Activated naive CD4-positive, alpha-beta T cell treated with anti-CD3 and anti-CD28 coated beads, Interleukin-2, amount 10 ng/mL, durations not matched to agents 7 days and 5 days (primary cell): Measurements from ENCODE around the gene LRRK1.
"Not testable (repeated sequence)": the region's sequence is repeated elsewhere in the genome, so short reads cannot be mapped to it uniquely, and the experiment has no call there.

ENCODE experiments used
- CTCF ChIA-PET: fragments of 350-600 bp; sonication (Branson Sonifier 250); formaldehyde crosslinking; loops from one replicate; lab custom pipeline; 2021; ENCODE audit warnings: antibody characterized with exemption; lab: Charles Lee
- DNase-seq: peaks from one replicate; pipeline ENCODE4 v3.0.0-alpha.2; 2020
- H3K27ac Mint-ChIP-seq: one replicate; pipeline ENCODE4 v1.8.0; 2021; ENCODE audit warnings: mild to moderate bottlenecking, moderate library complexity, mixed read lengths
- H3K27me3 Mint-ChIP-seq: one replicate; pipeline ENCODE4 v1.8.0; 2021; ENCODE audit warnings: mild to moderate bottlenecking, mixed read lengths
- H3K36me3 Mint-ChIP-seq: one replicate; pipeline ENCODE4 v1.8.0; 2021; ENCODE audit warnings: mixed read lengths
- H3K4me1 Mint-ChIP-seq: one replicate; pipeline ENCODE4 v1.8.0; 2021; ENCODE audit warnings: mixed read lengths
- H3K4me3 Mint-ChIP-seq: one replicate; pipeline ENCODE4 v1.8.0; 2021; ENCODE audit warnings: mild to moderate bottlenecking, moderate library complexity, mixed read lengths
- H3K9me3 Mint-ChIP-seq: one replicate; pipeline ENCODE4 v1.8.0; 2021; ENCODE audit warnings: mixed read lengths

The LRRK1 gene

DNA sequence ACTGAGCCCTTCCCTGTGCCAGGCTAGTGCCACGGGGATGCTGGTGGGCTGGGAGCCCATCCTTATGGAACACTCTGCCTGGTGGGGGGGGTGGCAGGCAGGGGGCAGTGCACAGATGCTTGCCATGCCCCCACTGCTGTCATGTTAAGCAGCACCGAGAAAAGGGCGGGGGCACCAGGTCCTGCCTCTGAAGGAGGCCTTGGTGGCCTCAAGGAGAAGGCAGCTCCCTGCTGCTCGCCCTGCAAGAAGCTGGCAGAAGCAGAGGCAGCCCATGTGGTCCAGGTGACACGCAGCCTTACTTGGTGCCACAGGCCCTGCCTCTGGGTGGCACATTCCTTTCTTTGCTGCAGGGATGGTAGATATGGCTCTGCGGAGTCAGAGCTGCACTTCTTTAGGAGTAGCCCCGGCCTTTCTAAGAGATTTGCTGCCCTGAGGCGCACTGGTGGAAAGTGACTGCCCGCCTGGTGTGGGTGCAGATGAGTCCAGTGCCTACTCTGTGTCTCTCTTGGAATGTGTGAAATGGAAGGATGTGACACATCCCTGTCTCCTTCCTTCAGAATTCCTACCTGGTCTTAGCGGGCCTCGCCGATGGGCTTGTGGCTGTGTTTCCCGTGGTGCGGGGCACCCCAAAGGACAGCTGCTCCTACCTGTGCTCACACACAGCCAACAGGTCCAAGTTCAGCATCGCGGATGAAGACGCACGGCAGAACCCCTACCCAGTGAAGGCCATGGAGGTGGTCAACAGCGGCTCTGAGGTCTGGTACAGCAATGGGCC, 145.8 kb downstream of the LRRK1 start:
- DNase-seq: peak; percentile 20
- CTCF ChIA-PET: interaction anchor here (0.6 to 2.5 kb wide), 3 partner anchors 57 to 576 kb away, joined by 3 to 9 read pairs (median 5); no protein-coding TSS in a partner anchor
- Mint-ChIP-seq H3K36me3 (no peaks in the 10 kb centered on the region), H3K4me3 (no peak overlapping the region), H3K4me1 (no peaks in the 10 kb centered on the region), H3K27me3 (no peaks in the 10 kb centered on the region), H3K9me3 (no peaks in the 10 kb centered on the region), H3K27ac (no peak overlapping the region)

DNA sequence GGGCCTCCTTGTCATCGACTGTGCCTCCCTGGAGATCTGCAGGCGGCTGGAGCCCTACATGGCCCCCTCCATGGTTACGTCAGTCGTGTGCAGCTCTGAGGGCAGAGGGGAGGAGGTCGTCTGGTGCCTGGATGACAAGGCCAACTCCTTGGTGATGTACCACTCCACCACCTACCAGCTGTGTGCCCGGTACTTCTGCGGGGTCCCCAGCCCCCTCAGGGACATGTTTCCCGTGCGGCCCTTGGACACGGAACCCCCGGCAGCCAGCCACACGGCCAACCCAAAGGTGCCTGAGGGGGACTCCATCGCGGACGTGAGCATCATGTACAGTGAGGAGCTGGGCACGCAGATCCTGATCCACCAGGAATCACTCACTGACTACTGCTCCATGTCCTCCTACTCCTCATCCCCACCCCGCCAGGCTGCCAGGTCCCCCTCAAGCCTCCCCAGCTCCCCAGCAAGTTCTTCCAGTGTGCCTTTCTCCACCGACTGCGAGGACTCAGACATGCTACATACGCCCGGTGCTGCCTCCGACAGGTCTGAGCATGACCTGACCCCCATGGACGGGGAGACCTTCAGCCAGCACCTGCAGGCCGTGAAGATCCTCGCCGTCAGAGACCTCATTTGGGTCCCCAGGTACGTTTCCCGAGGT, 146.5 kb downstream of the LRRK1 start:
- no peak overlapping the region for H3K27ac Mint-ChIP-seq
- no peaks in the 10 kb centered on the region for H3K27me3 Mint-ChIP-seq
- H3K36me3 Mint-ChIP-seq: no peaks in the 10 kb centered on the region
- H3K4me3 Mint-ChIP-seq: no peak overlapping the region
- DNase-seq: no peak
- peaks cover 5% of the 10 kb centered on the region for H3K4me1 Mint-ChIP-seq
- no peaks in the 10 kb centered on the region for H3K9me3 Mint-ChIP-seq
- CTCF ChIA-PET: no interaction called here

DNA sequence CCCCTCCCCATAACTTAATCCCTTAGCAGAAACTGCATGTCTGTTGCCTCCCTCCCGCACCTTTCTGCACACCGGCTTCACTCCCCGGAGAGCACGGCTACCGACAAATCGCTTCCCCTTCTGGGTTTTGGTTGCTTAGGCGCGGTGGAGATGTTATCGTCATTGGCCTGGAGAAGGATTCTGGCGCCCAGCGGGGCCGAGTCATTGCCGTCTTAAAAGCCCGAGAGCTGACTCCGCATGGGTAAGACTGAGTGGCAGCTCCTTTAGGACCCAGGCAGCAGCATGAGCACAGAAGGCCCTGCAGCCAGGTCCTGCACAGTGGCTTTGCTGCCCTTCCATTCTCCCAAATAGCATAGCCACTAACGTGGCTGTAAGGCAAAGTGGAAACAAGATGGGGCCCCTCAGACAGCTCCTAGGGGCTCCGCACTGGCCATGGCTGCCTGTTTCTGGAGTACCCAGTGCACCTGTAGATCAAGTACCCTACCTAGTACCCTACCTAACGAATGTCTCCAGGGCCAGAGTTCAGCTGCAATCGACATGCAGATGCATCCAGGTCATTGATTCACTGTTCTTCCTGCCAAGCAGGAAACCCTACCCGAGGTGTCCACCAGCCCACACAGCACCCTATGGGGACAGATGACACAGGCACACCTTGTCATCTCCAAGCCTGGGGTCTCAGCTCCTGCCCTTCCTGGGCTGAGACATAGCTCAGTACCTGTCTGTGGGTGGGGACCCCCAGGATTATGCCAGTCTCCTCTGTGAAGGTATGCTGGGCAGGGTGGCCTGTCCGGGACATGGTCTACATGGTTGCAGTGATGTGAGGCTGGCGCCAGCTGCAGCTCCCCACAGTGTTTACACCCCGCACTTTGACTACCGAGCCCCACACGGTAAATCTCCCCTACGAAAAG, 147.6 kb downstream of the LRRK1 start:
- no peak for DNase-seq
- H3K27ac Mint-ChIP-seq: no peak overlapping the region
- no peaks in the 10 kb centered on the region for H3K27me3 Mint-ChIP-seq
- no peak overlapping the region for H3K4me3 Mint-ChIP-seq
- CTCF ChIA-PET: interaction anchor here (0.8 to 1.1 kb wide), 3 partner anchors 22 to 191 kb away, joined by 3 to 4 read pairs (median 3); no protein-coding TSS in a partner anchor
- no peaks in the 10 kb centered on the region for H3K36me3 Mint-ChIP-seq
- H3K4me1 Mint-ChIP-seq: peaks cover 10% of the 10 kb centered on the region
- no peaks in the 10 kb centered on the region for H3K9me3 Mint-ChIP-seq

DNA sequence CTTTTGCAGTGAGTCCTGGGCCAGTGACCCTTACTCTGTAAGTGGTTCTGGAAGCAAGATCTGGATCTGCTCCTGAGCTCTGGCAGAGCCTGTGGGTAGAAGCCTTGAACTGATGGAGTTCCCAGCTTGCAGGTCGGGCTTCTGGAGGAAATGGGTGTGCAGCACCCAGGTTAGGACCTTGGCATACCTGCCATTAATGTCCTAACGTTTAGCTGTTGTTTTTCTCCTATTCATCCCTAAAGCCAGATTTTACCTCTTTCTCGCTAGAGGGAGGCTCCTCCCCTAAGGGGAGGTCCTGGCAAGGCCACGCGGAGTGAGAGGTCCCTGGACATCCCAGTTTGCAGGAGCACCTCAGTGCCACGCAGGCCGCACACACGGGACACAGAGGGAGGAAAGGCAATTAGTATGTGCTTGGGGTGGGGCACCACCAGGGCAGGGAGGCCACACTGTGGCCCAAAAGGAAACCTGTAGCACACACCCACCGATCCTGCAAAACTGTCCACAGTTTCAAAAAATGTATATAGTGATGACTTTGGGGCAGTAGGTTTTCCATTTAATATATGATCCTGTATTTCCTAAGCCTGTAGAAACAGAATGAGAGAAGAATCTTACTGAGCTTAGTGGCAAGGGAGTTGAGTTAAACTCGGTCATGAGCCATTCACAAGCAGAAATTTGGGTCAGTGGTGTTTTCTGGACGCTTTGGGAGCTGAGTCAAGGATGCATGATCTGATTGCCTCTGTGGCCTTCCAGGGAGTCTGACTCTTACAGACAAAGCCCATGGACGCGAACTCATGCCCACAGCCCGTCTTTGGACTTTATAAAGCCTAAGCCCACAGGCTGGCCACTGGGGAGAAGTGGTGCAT, 148.7 kb downstream of the LRRK1 start:
- H3K27ac Mint-ChIP-seq: no peak overlapping the region
- H3K36me3 Mint-ChIP-seq: no peaks in the 10 kb centered on the region
- H3K4me1 Mint-ChIP-seq: peaks cover 13% of the 10 kb centered on the region
- no peak for DNase-seq
- H3K27me3 Mint-ChIP-seq: peaks cover 4% of the 10 kb centered on the region
- CTCF ChIA-PET: interaction anchor here (1.1 kb wide), 1 partner anchor 59 kb away, joined by 4 read pairs; no protein-coding TSS in a partner anchor
- H3K9me3 Mint-ChIP-seq: no peaks in the 10 kb centered on the region
- H3K4me3 Mint-ChIP-seq: no peak overlapping the region

DNA sequence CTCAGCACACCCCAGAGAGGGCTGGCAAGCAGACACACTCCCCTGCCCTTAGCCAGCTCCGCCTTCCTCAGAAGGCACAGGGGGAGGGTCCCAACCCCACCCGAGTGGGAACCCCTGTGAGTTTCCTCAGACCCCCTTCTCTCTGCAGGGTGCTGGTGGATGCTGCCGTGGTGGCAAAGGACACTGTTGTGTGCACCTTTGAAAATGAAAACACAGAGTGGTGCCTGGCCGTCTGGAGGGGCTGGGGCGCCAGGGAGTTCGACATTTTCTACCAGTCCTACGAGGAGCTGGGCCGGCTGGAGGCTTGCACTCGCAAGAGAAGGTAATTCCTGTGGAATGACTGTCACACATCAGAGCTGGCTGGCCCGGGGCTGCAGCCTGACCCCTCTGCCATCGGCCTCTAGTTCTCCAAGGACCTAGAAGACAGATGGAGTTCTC, 149.4 kb downstream of the LRRK1 start:
- H3K4me1 Mint-ChIP-seq: peaks cover 13% of the 10 kb centered on the region
- H3K27me3 Mint-ChIP-seq: peaks cover 11% of the 10 kb centered on the region
- CTCF ChIA-PET: no interaction called here
- H3K4me3 Mint-ChIP-seq: no peak overlapping the region
- H3K9me3 Mint-ChIP-seq: no peaks in the 10 kb centered on the region
- no peak overlapping the region for H3K27ac Mint-ChIP-seq
- no peaks in the 10 kb centered on the region for H3K36me3 Mint-ChIP-seq
- DNase-seq: no peak

DNA sequence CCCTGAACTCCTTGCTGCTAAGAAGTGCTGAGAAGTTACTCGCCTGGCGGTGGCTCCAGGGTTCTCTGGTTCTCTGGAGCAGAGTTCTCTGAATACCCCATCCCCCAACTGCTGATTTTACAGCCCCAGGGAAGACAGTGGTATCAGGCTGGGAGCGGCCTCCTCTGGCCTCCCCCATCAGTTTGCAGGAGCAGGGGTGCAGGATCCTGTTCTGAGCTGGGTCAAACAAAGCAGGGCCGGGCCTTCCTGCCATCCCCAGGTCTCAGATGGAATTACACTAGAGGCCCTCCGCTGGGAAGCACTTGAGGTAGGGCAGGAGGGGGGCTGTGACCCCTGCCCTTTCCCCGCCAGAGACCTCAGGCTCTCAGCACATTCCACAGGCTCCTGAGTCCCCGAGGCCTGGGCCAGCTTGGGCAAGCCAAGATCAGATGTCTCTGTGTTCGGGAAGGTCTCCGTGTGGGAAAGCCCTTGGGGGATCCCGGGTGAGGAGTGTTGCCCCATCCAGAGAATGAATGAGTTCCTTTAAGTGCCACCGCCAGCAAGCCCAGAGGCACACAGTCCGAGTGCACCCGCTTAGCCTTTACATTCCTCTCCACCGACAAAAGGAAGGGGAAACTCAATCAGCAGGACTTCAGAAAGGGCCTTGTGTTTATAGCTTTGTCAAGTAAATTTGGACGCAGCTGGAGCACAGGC, 149.9 kb downstream of the LRRK1 start:
- Mint-ChIP-seq H3K27ac (no peak overlapping the region), H3K4me3 (no peak overlapping the region), H3K27me3 (peaks cover 15% of the 10 kb centered on the region), H3K9me3 (no peaks in the 10 kb centered on the region), H3K4me1 (peaks cover 13% of the 10 kb centered on the region), H3K36me3 (no peaks in the 10 kb centered on the region)
- CTCF ChIA-PET: interaction anchor here (2.7 kb wide), 1 partner anchor 53 kb away, joined by 9 read pairs; no protein-coding TSS in a partner anchor
- DNase-seq: no peak

DNA sequence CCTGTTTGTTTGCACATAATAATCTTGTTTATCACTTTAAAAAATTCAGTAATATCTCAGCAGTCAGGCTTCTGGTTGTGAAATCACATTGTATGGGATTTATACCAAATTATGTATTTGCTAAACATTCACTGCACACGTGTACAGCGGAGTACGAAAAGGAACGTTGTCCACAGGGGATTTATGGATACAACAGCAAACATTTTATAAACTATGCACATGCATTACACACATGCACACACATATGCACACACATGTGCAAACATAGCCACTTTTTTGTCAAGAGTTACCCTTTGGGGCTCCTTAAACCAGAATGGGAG, 150.5 kb downstream of the LRRK1 start:
- H3K36me3 Mint-ChIP-seq: no peaks in the 10 kb centered on the region
- no peaks in the 10 kb centered on the region for H3K9me3 Mint-ChIP-seq
- H3K4me1 Mint-ChIP-seq: peaks cover 13% of the 10 kb centered on the region

DNA sequence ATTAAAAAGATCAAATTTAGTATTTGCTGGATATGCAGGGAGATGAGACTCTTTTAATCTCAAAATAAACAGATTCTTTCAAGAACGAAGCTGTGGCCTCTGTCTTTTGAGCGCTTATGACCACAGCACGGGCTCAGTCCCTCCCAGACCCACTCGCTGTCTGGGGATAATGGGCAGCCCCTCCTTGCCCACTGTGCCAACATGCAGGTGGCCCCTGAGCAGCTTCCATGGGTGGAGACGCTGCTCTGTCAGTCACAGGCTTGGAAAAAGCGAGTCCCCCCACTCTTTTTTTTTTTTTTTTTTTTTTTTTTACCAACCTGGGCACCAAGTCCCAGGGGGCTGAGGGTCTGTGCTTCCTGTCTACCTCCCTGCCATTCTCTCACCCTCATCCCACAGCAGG, 150.9 kb downstream of the LRRK1 start:
- no peak overlapping the region for H3K4me3 Mint-ChIP-seq
- H3K27me3 Mint-ChIP-seq: peaks cover 15% of the 10 kb centered on the region
- H3K9me3 Mint-ChIP-seq: no peaks in the 10 kb centered on the region
- H3K27ac Mint-ChIP-seq: no peak overlapping the region
- no peak for DNase-seq
- peaks cover 13% of the 10 kb centered on the region for H3K4me1 Mint-ChIP-seq
- H3K36me3 Mint-ChIP-seq: no peaks in the 10 kb centered on the region
- CTCF ChIA-PET: interaction anchor here (0.9 to 2.7 kb wide), 4 partner anchors 17 to 185 kb away, joined by 3 to 9 read pairs (median 4); no protein-coding TSS in a partner anchor

More for the DNA sequence above, 150.5 kb downstream of the LRRK1 start:
- CTCF ChIA-PET: interaction anchor here (2.7 kb wide), 1 partner anchor 54 kb away, joined by 9 read pairs; no protein-coding TSS in a partner anchor
- no peak overlapping the region for H3K27ac Mint-ChIP-seq
- no peak for DNase-seq
- H3K27me3 Mint-ChIP-seq: peaks cover 15% of the 10 kb centered on the region
- H3K4me3 Mint-ChIP-seq: no peak overlapping the region

DNA sequence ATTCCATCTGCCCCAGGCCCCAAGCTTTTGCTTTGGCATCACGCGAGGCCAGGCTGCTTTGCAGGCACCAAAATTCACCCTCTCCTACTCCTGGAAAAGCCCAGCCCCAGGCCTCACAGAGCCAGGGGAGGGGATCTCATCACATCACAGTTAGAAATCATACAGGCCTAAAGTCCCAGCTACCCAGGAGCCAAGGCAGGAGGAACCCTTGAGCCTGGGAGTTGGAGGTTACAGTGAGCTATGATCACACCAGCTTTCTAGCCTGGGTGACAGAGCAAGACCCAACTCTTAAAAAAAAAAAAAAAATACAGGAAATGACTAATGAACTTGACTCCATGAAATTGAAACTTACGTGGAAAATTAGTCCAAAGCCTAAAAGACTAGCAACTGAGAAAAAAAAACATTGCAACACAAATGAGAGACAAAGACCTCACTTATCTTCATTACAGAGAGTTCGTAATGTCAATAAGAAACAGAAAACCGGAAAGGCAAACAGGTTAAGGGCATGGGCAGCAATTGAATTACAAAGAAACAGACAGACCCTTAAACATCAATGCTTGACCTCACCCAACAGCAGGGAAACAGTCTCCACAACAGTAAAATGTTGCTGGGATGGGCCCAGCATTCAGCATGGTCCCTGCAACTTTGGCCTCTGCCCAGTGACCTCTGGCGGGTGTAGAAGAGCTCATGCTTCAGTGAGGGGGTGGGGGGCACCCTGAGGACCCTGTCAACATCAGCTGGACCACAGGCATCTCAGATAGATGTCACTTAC, 151.5 kb downstream of the LRRK1 start:
- CTCF ChIA-PET: interaction anchor here (0.9 to 2.7 kb wide), 5 partner anchors 16 to 184 kb away, joined by 3 to 9 read pairs (median 3); no protein-coding TSS in a partner anchor
- Mint-ChIP-seq H3K36me3 (no peaks in the 10 kb centered on the region), H3K4me1 (peaks cover 13% of the 10 kb centered on the region), H3K9me3 (no peaks in the 10 kb centered on the region), H3K4me3 (no peak overlapping the region), H3K27ac (peak overlapping the region; percentile 74), H3K27me3 (peaks cover 15% of the 10 kb centered on the region)
- no peak for DNase-seq

DNA sequence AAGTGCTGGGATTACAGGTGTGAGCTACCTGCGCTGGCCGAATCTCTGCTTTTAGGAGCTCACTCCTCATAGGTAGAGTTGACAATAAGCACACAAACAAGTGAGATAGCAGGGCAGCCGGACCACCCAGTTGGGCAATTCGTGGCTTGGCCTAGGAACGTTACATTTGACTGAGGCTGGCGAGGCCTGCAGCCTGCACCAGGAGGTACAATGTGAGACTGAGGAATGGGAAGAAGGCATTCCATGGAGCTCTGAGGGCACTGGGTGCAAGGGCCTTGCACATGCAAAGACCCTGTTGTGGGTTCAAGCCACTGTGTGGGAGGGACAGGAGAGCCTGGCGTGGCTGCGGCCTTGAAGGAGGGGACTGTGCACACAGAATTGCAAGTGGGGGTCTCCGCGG, 152.5 kb downstream of the LRRK1 start:
- Mint-ChIP-seq H3K4me3 (no peak overlapping the region), H3K4me1 (peaks cover 13% of the 10 kb centered on the region), H3K9me3 (no peaks in the 10 kb centered on the region), H3K36me3 (no peaks in the 10 kb centered on the region), H3K27me3 (peaks cover 15% of the 10 kb centered on the region), H3K27ac (no peak overlapping the region)
- CTCF ChIA-PET: interaction anchor here (1.6 to 2.7 kb wide), 2 partner anchors 56 to 187 kb away, joined by 4 to 9 read pairs; no protein-coding TSS in a partner anchor
- no peak for DNase-seq

DNA sequence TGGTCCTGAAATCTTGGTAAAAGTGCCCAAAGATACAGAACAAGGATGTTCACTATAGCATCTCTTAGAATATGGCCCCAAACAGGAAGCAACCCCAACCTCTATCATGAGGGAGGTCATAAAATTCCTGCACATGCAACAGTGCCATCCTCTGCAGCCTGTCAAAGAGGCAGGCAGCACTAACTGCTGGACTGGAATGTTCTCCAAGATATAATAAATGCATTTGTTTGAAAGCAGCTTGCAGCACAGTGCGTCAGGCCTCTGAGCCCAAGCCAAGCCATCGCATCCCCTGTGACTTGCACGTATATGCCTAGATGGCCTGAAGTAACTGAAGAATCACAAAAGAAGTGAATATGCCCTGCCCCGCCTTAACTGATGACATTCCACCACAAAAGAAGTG, 153.1 kb downstream of the LRRK1 start:
- Mint-ChIP-seq H3K27me3 (peaks cover 15% of the 10 kb centered on the region), H3K4me1 (peaks cover 13% of the 10 kb centered on the region)
- DNase-seq, H3K27ac Mint-ChIP-seq, H3K4me3 Mint-ChIP-seq, H3K36me3 Mint-ChIP-seq, H3K9me3 Mint-ChIP-seq: not testable (repeated sequence)
- CTCF ChIA-PET: interaction anchor here (1.6 kb wide), 1 partner anchor 186 kb away, joined by 4 read pairs; no protein-coding TSS in a partner anchor
